Stimulated activated CD8-positive, alpha-beta memory T cell treated with anti-CD3 and anti-CD28 coated beads, Interleukin-4, amount 100 ng/mL, for 24 hours (primary cell): ENCODE measurements around the gene NCAPH2.
A peak's percentile ranks its signal among the peaks of the same experiment; 100 is the strongest.
"Not testable (repeated sequence)": the region's sequence is repeated elsewhere in the genome, so short reads cannot be mapped to it uniquely, and the experiment has no call there.

Source experiments
- DNase-seq: peaks from one replicate; pipeline ENCODE4 v3.0.0-alpha.2; 2020; ENCODE audit warnings: low read depth

Gene NCAPH2

GRCh38 chr22:50519151-50519550 lies 11.1 kb downstream of the NCAPH2 start:
- DNase-seq = no peak

- DNase-seq = not testable (repeated sequence)
Observed at GRCh38 chr22:50520184-50520583, 12.2 kb downstream of the NCAPH2 start.

- DNase-seq = no peak
Observed at GRCh38 chr22:50520826-50521453, 12.9 kb downstream of the NCAPH2 start.

- no peak for DNase-seq
Observed at GRCh38 chr22:50521710-50522109, 13.7 kb downstream of the NCAPH2 start.

- no peak for DNase-seq
Observed at GRCh38 chr22:50522208-50522805, 14.3 kb downstream of the NCAPH2 start.

GRCh38 chr22:50522806-50523438 lies 14.9 kb downstream of the NCAPH2 start:
- DNase-seq = no peak

- DNase-seq = no peak
Observed at GRCh38 chr22:50523458-50523805, 15.4 kb downstream of the NCAPH2 start.

GRCh38 chr22:50523806-50524675 lies 16.0 kb downstream of the NCAPH2 start:
- DNase-seq = no peak

GRCh38 chr22:50524676-50525103 lies 16.7 kb downstream of the NCAPH2 start:
- DNase-seq = no peak

GRCh38 chr22:50525104-50525857 lies 17.3 kb downstream of the NCAPH2 start, which contains the start of gene SCO2:
Gene SCO2, minus strand, starts transcription at chr22:50525598. Its CDS starts 1,187 bp downstream, at chr22:50524411.
- peak; percentile 97 for DNase-seq

GRCh38 chr22:50525858-50526107 lies 17.8 kb downstream of the NCAPH2 start:
- no peak for DNase-seq

- DNase-seq = peak; percentile 83
Observed at GRCh38 chr22:50526108-50526833, 18.2 kb downstream of the NCAPH2 start.

GRCh38 chr22:50526834-50527801 lies 19.1 kb downstream of the NCAPH2 start:
- DNase-seq = no peak

- DNase-seq = no peak
Observed at GRCh38 chr22:50527921-50528681, 20.1 kb downstream of the NCAPH2 start.

GRCh38 chr22:50528682-50529415 lies 20.8 kb downstream of the NCAPH2 start:
- DNase-seq = no peak

GRCh38 chr22:50529416-50529896 lies 21.4 kb downstream of the NCAPH2 start:
- no peak for DNase-seq

GRCh38 chr22:50529897-50530579 lies 22.0 kb downstream of the NCAPH2 start, which contains the start of gene TYMP:
Gene TYMP, minus strand, starts transcription at chr22:50530012. Its CDS starts 303 bp downstream, at chr22:50529709.
- peak; percentile 57 for DNase-seq

- DNase-seq = no peak
Observed at GRCh38 chr22:50530580-50530876, 22.5 kb downstream of the NCAPH2 start.
